ENCODE results near the gene NT5E. TPM values are rescaled to one million over a fixed set of nuclear protein-coding genes. Genes with fewer than 3 reads are reported as not detected.
A peak's percentile ranks its signal among the peaks of the same experiment; 100 is the strongest.

Gene NT5E
- total and polyA plus RNA-seq, 2 experiments from 2014 or later = 0.18 to 1.5 TPM

- Histone ChIP-seq H3K27me3 (ENCODE audit: insufficient read depth) (no peaks in the 10 kb centered on the region), H4K20me1 (replicated peaks; ENCODE audit: insufficient read depth) (no peaks in the 10 kb centered on the region), H3K4me1 (ENCODE audit: insufficient read depth) (no peaks in the 10 kb centered on the region), H3K9me2 (ENCODE audit: insufficient read depth) (no peaks in the 10 kb centered on the region), H3K4me3 (no peak overlapping the region), H2AFZ (peak overlapping the region; percentile 82; the same call in 1 of the 2 replicates), H3K36me3 (ENCODE audit: insufficient read depth) (no peaks in the 10 kb centered on the region), H3K4me2 (no peak overlapping the region), H3F3A (replicated peaks; ENCODE audit: low read depth) (no peaks in the 10 kb centered on the region), H3K27ac (ENCODE audit: low read depth) (no peak overlapping the region), H3K79me2 (replicated peaks; ENCODE audit: insufficient read depth) (no peaks in the 10 kb centered on the region)
- Mint-ChIP-seq H3K36me3 (ENCODE audit: low read depth) (no peaks in the 10 kb centered on the region), H3K27me3 (ENCODE audit: insufficient read depth, low read depth, poor library complexity) (peaks cover under 1% of the 10 kb centered on the region), H3K4me1 (peaks cover 5% of the 10 kb centered on the region; the same call in 1 of the 3 replicates), H3K4me3 (no peak overlapping the region), H3K9me3 (no peaks in the 10 kb centered on the region), H3K27ac (no peak overlapping the region)
- DNase-seq (ENCODE audit: low spot score) = peak; percentile 79
- peak; percentile 99 for ATAC-seq
- TF ChIP-seq CTCF (conservative IDR thresholded peaks at IDR 0.05; ENCODE audit: low read depth in 2 of 2) (peak; percentile 93 to 99), ZNF462 (CRISPR knock-in tag; IDR thresholded peaks at IDR 0.05) (no peak)
Measured at GRCh38 chr6:85482905-85483700, 33.2 kb downstream of the NT5E start.
